Cardiac muscle cell (in vitro differentiated cells and primary cell): ENCODE data around the gene CXorf65. TPM values are rescaled to one million over a fixed set of nuclear protein-coding genes. Genes with fewer than 3 reads are reported as not detected.

Source experiments
- DNase-seq, 2 donors: peaks; one replicate each; pipeline versions ENCODE4 v3.0.0 to v3.0.0-alpha.2; 2010 to 2017; ENCODE audit warnings: low read depth in 1 of 2, low spot score in 1 of 2
- H3K27ac ChIP-seq: fragments of 200-600 bp; sonication (generic); 2 replicates; pipeline ENCODE4 v1.5.1; 2016
- H3K27me3 ChIP-seq: fragments of 200-600 bp; sonication (generic); 2 replicates; pipeline ENCODE4 v1.6.0; 2016; ENCODE audit warnings: control low read depth
- H3K36me3 ChIP-seq: fragments of 200-600 bp; sonication (generic); 2 replicates; pipeline ENCODE4 v1.5.1; 2016; ENCODE audit warnings: control low read depth
- H3K4me1 ChIP-seq: fragments of 200-600 bp; sonication (generic); 2 replicates; pipeline ENCODE4 v1.8.1; 2017; ENCODE audit warnings: low read depth, mild to moderate bottlenecking, mixed run types
- H3K4me3 ChIP-seq: fragments of 200-600 bp; sonication (generic); 2 replicates; pipeline ENCODE4 v1.5.1; 2016; ENCODE audit warnings: mild to moderate bottlenecking
- H3K9me3 ChIP-seq: fragments of 200-600 bp; sonication (generic); 2 replicates; pipeline ENCODE4 v1.5.1; 2017; ENCODE audit warnings: low read depth, mild to moderate bottlenecking, control low read depth
- polyA plus RNA-seq: library from polyadenylated mRNA; unstranded; fragments of >200 nt; fragmentation: Nextera tagmentation; extraction: Ambion mirVana; gene quantifications from 2 replicates; pipeline ENCODE4 v1.2.1, GENCODE V29; 2016
- total RNA-seq: library from RNA; depleted of rRNA; stranded (reverse); fragments of >200 nt; gene quantifications from 2 replicates; pipeline ENCODE4 v1.2.3, GENCODE V29; 2016
- TF ChIP-seq, protein P1 (sequence below): IDR thresholded peaks from 2 replicates; pipeline ENCODE4 v1.5.1; 2012; ENCODE audit warnings: low read depth, mild to moderate bottlenecking, low read length

The CXorf65 gene
- total and polyA plus RNA-seq, 2 experiments from 2014 or later: not detected

DNA sequence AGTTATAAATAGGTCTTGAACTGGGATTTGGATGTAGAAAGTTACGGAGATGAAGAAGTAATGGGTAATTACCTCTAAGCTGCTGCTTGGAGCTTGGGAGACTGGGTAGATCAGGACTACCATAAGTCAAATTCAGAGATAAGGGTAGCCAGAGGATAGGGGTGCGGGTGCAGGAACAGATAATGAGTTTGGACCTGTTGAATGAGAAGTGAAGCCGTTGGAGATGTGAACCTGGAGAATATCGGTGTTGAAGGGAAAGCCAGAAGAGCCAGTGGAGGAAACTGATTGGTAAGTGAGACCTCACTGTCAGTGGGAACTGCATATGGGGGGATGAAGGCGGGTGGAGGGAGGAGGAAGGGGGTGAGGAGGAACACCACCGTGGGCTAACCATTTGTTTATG, 11.5 kb downstream of the CXorf65 start:
- H3K27me3 ChIP-seq: no peaks in the 10 kb centered on the region
- no peak for DNase-seq
- H3K27ac ChIP-seq: no peak overlapping the region
- no peaks in the 10 kb centered on the region for H3K36me3 ChIP-seq
- H3K9me3 ChIP-seq: no peaks in the 10 kb centered on the region
- H3K4me1 ChIP-seq: peaks cover 2% of the 10 kb centered on the region
- H3K4me3 ChIP-seq: peak overlapping the region; percentile 60
- TF ChIP-seq, protein P1, sequence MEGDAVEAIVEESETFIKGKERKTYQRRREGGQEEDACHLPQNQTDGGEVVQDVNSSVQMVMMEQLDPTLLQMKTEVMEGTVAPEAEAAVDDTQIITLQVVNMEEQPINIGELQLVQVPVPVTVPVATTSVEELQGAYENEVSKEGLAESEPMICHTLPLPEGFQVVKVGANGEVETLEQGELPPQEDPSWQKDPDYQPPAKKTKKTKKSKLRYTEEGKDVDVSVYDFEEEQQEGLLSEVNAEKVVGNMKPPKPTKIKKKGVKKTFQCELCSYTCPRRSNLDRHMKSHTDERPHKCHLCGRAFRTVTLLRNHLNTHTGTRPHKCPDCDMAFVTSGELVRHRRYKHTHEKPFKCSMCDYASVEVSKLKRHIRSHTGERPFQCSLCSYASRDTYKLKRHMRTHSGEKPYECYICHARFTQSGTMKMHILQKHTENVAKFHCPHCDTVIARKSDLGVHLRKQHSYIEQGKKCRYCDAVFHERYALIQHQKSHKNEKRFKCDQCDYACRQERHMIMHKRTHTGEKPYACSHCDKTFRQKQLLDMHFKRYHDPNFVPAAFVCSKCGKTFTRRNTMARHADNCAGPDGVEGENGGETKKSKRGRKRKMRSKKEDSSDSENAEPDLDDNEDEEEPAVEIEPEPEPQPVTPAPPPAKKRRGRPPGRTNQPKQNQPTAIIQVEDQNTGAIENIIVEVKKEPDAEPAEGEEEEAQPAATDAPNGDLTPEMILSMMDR: no peak

DNA sequence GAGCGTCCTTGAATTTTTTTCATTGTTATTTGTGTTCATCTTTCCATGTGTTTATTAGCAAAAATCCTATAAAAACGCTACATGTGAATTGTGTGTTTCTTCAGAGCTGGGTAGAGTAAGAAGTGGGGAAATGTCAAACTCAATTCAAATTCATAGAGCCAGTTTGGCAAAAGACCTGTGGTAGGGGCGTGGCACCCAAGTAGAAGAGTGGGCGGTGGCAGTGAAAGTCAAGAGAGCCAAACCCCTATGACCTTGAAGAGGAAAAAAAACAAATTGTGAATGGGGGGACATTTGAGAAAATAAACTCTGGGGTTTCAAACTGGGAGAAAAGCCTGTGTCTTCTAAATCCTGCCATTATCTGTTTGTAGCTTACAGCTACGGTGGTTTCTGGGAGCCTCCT, 15.3 kb downstream of the CXorf65 start:
- Histone ChIP-seq H3K27ac (no peak overlapping the region), H3K27me3 (no peaks in the 10 kb centered on the region), H3K9me3 (no peaks in the 10 kb centered on the region), H3K4me3 (no peak overlapping the region), H3K4me1 (no peaks in the 10 kb centered on the region), H3K36me3 (no peaks in the 10 kb centered on the region)
- TF ChIP-seq, protein P1: no peak
- DNase-seq: no peak

DNA sequence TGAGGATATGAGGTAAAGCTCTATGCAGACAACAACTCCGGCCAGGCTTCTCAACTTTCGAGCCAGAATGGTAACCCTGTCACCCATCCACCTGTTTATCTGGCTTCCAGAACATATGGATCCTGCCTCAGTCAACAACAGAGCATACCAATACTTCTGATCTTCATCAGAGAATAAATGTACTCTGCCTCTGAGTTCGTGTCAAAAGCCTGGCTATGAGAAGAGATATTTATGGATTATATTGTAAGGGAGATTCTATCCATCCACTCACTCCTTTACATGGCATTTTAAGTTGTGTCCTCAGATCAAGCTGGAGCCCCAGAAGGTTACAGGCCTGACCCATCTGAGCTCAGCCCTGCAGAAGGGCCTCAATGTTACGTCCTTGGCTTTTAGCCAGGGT, 20.6 kb downstream of the CXorf65 start:
- TF ChIP-seq, protein P1: no peak
- H3K4me1 ChIP-seq: no peaks in the 10 kb centered on the region
- H3K27ac ChIP-seq: no peak overlapping the region
- DNase-seq: no peak
- no peaks in the 10 kb centered on the region for H3K27me3 ChIP-seq
- H3K4me3 ChIP-seq: no peak overlapping the region
- H3K36me3 ChIP-seq: no peaks in the 10 kb centered on the region
- H3K9me3 ChIP-seq: no peaks in the 10 kb centered on the region

DNA sequence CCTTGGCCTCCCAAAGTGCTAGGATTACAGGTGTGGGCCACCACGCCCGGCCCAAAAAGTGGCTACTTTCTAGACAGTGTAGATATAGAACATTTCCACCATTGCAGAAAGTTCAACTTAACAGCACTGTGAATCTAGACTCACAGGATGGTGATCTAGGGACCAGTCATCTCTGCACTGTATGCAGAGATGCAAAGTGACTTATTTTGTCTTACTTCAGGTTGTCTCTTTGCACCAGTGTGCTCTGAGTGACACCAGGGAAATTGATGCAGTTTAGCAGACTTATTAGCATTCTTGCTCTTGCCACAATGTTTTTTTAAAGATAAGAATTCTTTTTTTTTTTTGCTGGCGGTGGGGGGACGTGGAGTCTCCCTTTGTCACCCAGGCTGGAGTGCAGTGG, 23.7 kb downstream of the CXorf65 start:
- Histone ChIP-seq H3K4me1 (no peaks in the 10 kb centered on the region), H3K27me3 (no peaks in the 10 kb centered on the region), H3K27ac (no peak overlapping the region), H3K36me3 (no peaks in the 10 kb centered on the region), H3K4me3 (no peak overlapping the region), H3K9me3 (no peaks in the 10 kb centered on the region)
- TF ChIP-seq, protein P1: no peak
- DNase-seq: no peak

GRCh38 chrX:71082124-71082647, 24.4 kb downstream of the CXorf65 start:
- DNase-seq: no peak
- no peak overlapping the region for H3K27ac ChIP-seq
- H3K27me3 ChIP-seq: no peaks in the 10 kb centered on the region
- H3K9me3 ChIP-seq: no peaks in the 10 kb centered on the region
- H3K36me3 ChIP-seq: no peaks in the 10 kb centered on the region
- H3K4me3 ChIP-seq: no peak overlapping the region
- no peaks in the 10 kb centered on the region for H3K4me1 ChIP-seq
- TF ChIP-seq, protein P1: no peak
